Retinal pigment epithelial cell (primary cell): ENCODE measurements around the gene CGB5.

ENCODE experiments used
- DNase-seq: peaks from one replicate; pipeline ENCODE4 v3.0.0-alpha.2; 2010; ENCODE audit warnings: low read depth
- H3K4me3 ChIP-seq: 2 replicates; pipeline ENCODE4 v1.5.1; 2011; ENCODE audit warnings: mild to moderate bottlenecking, low read length, control low read depth, moderate library complexity
- CTCF ChIP-seq: conservative IDR thresholded peaks from 2 replicates; pipeline ENCODE4 v1.5.1; 2011; ENCODE audit warnings: low read depth, low read length, control low read depth, inconsistent platforms

Gene CGB5

GRCh38 chr19:49092686-49093085, 49.0 kb downstream of the CGB5 start:
- no peak for TF ChIP-seq CTCF
- no peak for DNase-seq
- H3K4me3 ChIP-seq = no peak overlapping the region
